NCI-H82 treated with DMSO at 0.1 percent for 48 hours (cell line): ENCODE data around the gene ZFP82.

ENCODE experiments used
- DNase-seq: peaks from one replicate; lab custom pipeline; 2025; ENCODE audit not compliant: unreplicated experiment; lab: John Stamatoyannopoulos, UW

The ZFP82 gene

GRCh38 chr19:36418287-36419001, at the start of gene ZFP82:
ZFP82 (minus strand) TSS chr19:36418644; CDS start chr19:36409789, 8,855 bp downstream.
- peak; percentile 56 for DNase-seq

- no peak for DNase-seq
Measured at GRCh38 chr19:36460046-36460445, 41.6 kb upstream of the ZFP82 start.

GRCh38 chr19:36456831-36457230, 38.4 kb upstream of the ZFP82 start:
- no peak for DNase-seq

- no peak for DNase-seq
Measured at GRCh38 chr19:36449059-36449670, 30.7 kb upstream of the ZFP82 start.

- no peak for DNase-seq
Measured at GRCh38 chr19:36441339-36441738, 22.9 kb upstream of the ZFP82 start.

- DNase-seq, result peak; percentile 19
Measured at GRCh38 chr19:36436531-36436930, 18.1 kb upstream of the ZFP82 start.

GRCh38 chr19:36423925-36424324, 5.5 kb upstream of the ZFP82 start:
- DNase-seq, result no peak

- DNase-seq, result no peak
Measured at GRCh38 chr19:36421749-36422481, 3.5 kb upstream of the ZFP82 start.

- DNase-seq, result no peak
Measured at GRCh38 chr19:36420961-36421748, 2.7 kb upstream of the ZFP82 start.

- DNase-seq, result no peak
Measured at GRCh38 chr19:36417752-36418286, 625 bp downstream of the ZFP82 start.

- no peak for DNase-seq
Measured at GRCh38 chr19:36409841-36410240, 8.6 kb downstream of the ZFP82 start.

- DNase-seq, result no peak
Measured at GRCh38 chr19:36408101-36408500, 10.3 kb downstream of the ZFP82 start.

- no peak for DNase-seq
Measured at GRCh38 chr19:36404498-36404897, 13.9 kb downstream of the ZFP82 start.

GRCh38 chr19:36401475-36401874, 17.0 kb downstream of the ZFP82 start:
- DNase-seq, result no peak

GRCh38 chr19:36398571-36398970, 19.9 kb downstream of the ZFP82 start:
- DNase-seq, result no peak

GRCh38 chr19:36392916-36393673, 25.3 kb downstream of the ZFP82 start:
- DNase-seq, result no peak

GRCh38 chr19:36379510-36379819, 39.0 kb downstream of the ZFP82 start:
- no peak for DNase-seq

- DNase-seq, result peak; percentile 86
Measured at GRCh38 chr19:36378625-36379509, 39.6 kb downstream of the ZFP82 start, which contains the start of gene ZFP14. ZFP14 (minus strand) TSS chr19:36379201; CDS start chr19:36367892, 11,309 bp downstream.

GRCh38 chr19:36377541-36378178, 40.8 kb downstream of the ZFP82 start:
- no peak for DNase-seq
